ENCODE results near the gene NEUROG2. TPM values are rescaled to one million over a fixed set of nuclear protein-coding genes. Genes with fewer than 3 reads are reported as not detected.
A peak's percentile ranks its signal among the peaks of the same experiment; 100 is the strongest.

NEUROG2 gene
- total RNA-seq, 1 donor from 2014 or later: not detected

DNA sequence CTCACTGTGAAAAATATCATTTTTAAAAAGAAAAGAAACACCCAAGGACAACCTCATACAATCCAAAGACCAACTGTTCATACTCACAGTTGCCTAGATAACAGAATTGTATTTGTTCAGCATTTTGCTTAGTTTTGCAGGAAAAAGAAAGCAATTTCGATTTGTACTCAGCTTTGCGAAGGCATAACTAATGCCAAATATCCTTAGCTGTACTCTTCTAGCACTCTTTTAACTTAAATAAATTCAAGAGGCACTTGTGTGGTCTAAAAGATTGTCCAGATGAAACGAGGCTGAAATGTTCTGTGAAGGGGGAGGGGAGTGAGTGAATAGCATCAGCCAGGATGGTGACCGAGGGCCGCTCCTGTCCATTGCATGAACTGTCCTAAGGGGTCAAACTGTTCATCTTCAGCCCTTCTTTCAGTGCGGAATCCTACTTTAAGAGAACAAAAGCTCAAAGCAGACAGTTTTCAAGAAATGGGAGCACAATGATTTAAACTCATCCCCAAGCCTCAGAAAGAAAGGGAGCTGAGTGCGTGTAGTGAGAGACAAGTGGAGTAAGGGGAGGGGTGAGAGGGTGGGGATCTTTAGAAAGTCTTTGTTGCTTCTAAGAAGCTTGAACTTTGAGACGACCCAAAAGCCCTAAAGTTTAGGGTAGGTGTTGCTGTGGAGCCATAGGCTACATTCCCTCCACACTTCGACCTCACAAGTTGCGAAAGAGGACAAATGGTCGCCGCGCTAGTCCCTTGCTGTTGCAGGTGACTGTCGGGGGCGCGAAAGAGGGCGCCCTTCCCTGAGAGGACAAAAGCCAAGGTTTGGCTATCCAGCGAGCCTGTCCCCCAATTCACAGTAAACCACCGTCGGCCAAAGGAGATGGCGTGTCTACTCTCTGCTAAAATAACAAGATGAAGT is 4.0 kb upstream of the NEUROG2 start:
- intact Hi-C loops (cut with micrococcal nuclease): no loop called here
- no peaks in the 10 kb centered on the region for H3K36me3 ChIP-seq
- TF ChIP-seq, protein P1, sequence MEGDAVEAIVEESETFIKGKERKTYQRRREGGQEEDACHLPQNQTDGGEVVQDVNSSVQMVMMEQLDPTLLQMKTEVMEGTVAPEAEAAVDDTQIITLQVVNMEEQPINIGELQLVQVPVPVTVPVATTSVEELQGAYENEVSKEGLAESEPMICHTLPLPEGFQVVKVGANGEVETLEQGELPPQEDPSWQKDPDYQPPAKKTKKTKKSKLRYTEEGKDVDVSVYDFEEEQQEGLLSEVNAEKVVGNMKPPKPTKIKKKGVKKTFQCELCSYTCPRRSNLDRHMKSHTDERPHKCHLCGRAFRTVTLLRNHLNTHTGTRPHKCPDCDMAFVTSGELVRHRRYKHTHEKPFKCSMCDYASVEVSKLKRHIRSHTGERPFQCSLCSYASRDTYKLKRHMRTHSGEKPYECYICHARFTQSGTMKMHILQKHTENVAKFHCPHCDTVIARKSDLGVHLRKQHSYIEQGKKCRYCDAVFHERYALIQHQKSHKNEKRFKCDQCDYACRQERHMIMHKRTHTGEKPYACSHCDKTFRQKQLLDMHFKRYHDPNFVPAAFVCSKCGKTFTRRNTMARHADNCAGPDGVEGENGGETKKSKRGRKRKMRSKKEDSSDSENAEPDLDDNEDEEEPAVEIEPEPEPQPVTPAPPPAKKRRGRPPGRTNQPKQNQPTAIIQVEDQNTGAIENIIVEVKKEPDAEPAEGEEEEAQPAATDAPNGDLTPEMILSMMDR (IDR thresholded peaks at IDR 0.05; ENCODE audit: borderline replicate concordance): no peak
- no peak overlapping the region for H3K27ac ChIP-seq (replicated peaks)
- no peak overlapping the region for H3K4me3 ChIP-seq
- H3K9me3 ChIP-seq (replicated peaks): no peaks in the 10 kb centered on the region
- no peak for DNase-seq
- peaks cover 100% of the 10 kb centered on the region for H3K27me3 ChIP-seq (ENCODE audit: low read depth)
- H3K4me1 ChIP-seq: peaks cover 53% of the 10 kb centered on the region

DNA sequence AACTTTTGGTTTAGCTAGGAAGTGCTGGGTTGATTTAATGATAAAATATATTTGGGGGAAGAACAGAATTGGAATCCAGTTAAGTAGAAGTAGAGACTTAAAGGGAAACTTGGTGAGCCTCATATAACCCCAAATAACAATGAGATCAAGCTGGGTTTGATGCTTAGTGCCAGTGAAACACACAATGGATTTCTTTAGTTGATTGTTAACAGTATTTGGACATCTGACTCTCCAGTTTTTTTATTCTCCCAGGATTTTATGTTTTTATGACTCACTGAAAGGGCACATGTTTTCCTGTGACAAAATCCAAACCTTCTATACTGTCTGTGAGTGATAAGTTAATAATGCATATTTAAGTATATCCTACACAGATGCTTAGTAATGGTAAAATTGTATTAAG is 2.7 kb upstream of the NEUROG2 start:
- intact Hi-C loops (cut with micrococcal nuclease): no loop called here
- H3K9me3 ChIP-seq (replicated peaks): no peaks in the 10 kb centered on the region
- TF ChIP-seq, protein P1 (IDR thresholded peaks at IDR 0.05; ENCODE audit: borderline replicate concordance): no peak
- DNase-seq: no peak
- H3K27me3 ChIP-seq (ENCODE audit: low read depth): peaks cover 100% of the 10 kb centered on the region
- no peaks in the 10 kb centered on the region for H3K36me3 ChIP-seq
- H3K4me1 ChIP-seq: peaks cover 56% of the 10 kb centered on the region
- H3K27ac ChIP-seq (replicated peaks): no peak overlapping the region
- no peak overlapping the region for H3K4me3 ChIP-seq

DNA sequence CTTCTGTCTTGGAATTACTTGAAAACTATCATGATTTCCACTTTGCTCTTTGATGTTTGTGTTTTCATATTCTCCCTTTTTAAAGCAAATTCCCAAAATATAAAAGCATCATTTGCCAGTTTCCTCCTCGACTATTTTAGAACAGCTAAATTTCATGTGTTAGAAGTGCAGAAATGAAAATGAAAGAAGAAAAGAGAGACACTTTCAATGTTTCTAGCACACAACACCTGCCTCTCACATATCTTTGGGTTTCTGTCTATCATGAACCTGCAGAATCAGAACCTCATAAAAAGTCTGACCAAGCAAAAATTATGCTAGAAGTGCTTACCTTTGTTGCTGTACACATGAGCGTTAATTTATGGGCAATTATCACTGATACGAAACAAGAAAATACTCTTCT is 1.9 kb upstream of the NEUROG2 start:
- Histone ChIP-seq H3K36me3 (no peaks in the 10 kb centered on the region), H3K27ac (replicated peaks) (no peak overlapping the region), H3K27me3 (ENCODE audit: low read depth) (peaks cover 100% of the 10 kb centered on the region), H3K4me3 (no peak overlapping the region), H3K9me3 (replicated peaks) (no peaks in the 10 kb centered on the region), H3K4me1 (peaks cover 49% of the 10 kb centered on the region)
- DNase-seq: no peak
- TF ChIP-seq, protein P1 (IDR thresholded peaks at IDR 0.05; ENCODE audit: borderline replicate concordance): no peak
- intact Hi-C loops (cut with micrococcal nuclease): no loop called here

DNA sequence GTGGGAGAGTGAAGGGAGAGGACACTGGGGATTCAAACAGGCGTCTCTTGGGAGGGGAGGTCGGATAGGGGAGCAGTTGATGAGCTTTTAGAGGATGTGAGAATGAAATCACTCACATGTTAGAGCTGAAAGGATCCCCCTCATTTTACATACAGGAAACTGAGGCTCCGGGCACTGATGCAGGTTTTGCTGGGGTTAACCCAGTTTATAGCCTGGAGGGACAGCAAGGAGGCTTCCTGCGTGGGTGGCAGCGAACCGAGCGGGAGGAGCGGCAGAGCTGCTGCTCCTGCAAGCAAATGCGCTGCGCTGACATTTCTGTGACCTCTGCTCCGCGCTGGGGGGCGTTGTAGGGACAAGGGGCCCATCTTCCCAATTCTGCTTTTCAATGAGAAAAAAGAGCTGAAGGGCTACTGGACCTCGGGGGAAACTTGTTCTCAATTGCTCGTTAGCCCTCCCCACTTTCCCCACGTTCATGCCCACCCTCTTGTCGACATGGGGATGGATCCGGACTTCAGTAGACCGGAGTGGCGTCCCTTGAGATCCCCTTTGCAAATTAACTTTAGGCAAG is 1.2 kb upstream of the NEUROG2 start:
- intact Hi-C loops (cut with micrococcal nuclease): no loop called here
- Histone ChIP-seq H3K4me3 (peak overlapping the region; percentile 69), H3K27ac (replicated peaks) (no peak overlapping the region), H3K9me3 (replicated peaks) (no peaks in the 10 kb centered on the region), H3K4me1 (peaks cover 44% of the 10 kb centered on the region), H3K27me3 (ENCODE audit: low read depth) (peaks cover 100% of the 10 kb centered on the region), H3K36me3 (no peaks in the 10 kb centered on the region)
- TF ChIP-seq, protein P1 (IDR thresholded peaks at IDR 0.05; ENCODE audit: borderline replicate concordance): no peak
- no peak for DNase-seq

DNA sequence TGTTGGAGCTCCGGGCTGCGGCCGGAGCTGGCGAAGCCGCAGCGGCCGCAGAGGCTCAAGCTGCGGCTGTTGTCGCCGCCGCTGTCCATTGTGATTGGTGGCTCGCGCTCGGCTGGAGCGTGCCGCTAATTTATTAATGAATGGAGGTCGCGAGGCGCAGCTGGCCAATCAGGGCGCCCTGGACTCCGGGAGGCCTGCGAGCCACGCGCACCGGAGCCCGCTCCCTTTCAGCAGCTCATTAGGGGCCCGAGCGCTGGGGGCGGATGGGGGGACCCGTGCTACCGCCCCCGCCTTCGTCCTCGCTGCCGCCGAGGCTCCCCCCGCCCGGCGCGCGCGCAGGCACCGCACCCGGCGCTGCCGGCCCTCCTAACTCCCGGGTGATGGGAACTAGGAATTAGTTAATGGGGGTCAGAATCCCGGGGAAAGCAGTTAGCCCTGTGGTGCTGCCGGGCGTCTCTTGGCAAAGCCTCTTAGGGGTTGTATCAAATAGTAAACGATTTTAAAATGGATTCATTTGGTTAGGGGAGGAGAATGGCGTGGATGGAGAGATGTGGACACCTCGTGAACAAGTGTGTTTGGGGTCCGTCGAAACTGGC is 589 bp upstream of the NEUROG2 start:
- TF ChIP-seq, protein P1 (IDR thresholded peaks at IDR 0.05; ENCODE audit: borderline replicate concordance): no peak
- Histone ChIP-seq H3K9me3 (replicated peaks) (no peaks in the 10 kb centered on the region), H3K27ac (replicated peaks) (no peak overlapping the region), H3K4me1 (peaks cover 44% of the 10 kb centered on the region), H3K4me3 (peak overlapping the region; percentile 69), H3K36me3 (no peaks in the 10 kb centered on the region), H3K27me3 (ENCODE audit: low read depth) (peaks cover 100% of the 10 kb centered on the region)
- intact Hi-C loops (cut with micrococcal nuclease): no loop called here
- DNase-seq: no peak

Data from left ventricle myocardium inferior (tissue), 1 donor.